SK-N-SH (cell line): ENCODE data around the gene PELI2. TPM values are rescaled to one million over a fixed set of nuclear protein-coding genes. Genes with fewer than 3 reads are reported as not detected.

Experiments
- CTCF ChIA-PET: fragments of 300-600, 350-600 bp; formaldehyde crosslinking; extraction: SDS; loops from one replicate; lab custom pipeline; 2021; lab: Yijun Ruan, JAX
- POLR2A ChIA-PET: fragments of 350-600 bp; sonication (Branson Sonifier 250); formaldehyde crosslinking; extraction: SDS; loops from one replicate; lab custom pipeline; 2020; ENCODE audit warnings: antibody characterized with exemption, inconsistent platforms; lab: Yijun Ruan, JAX
- DNase-seq: peaks from one replicate; pipeline ENCODE4 v3.0.0; 2012
- H2AFZ ChIP-seq: fragments of 200-600 bp; sonication (generic); 2 replicates; pipeline ENCODE4 v1.8.1; 2016; ENCODE audit warnings: antibody characterized with exemption, mild to moderate bottlenecking, low read depth
- H3F3A ChIP-seq: fragments of 200-600 bp; sonication (generic); replicated peaks from 2 replicates; pipeline ENCODE3; 2016; ENCODE audit warnings: antibody characterized with exemption, mild to moderate bottlenecking; ENCODE audit not compliant: insufficient read depth
- H3K27ac ChIP-seq, 2 experiments: fragments of 200-500 bp in 1 of 2; fragments of 200-600 bp in 1 of 2; sonication (Bioruptor generic) in 1 of 2; sonication (generic), shearing (Covaris generic) in 1 of 2; 2 replicates each; pipeline versions ENCODE4 v1.5.1 to v1.6.1; 2014 to 2016; ENCODE audit warnings: low read depth in 2 of 2, inconsistent platforms in 1 of 2, low read length in 1 of 2, mild to moderate bottlenecking in 1 of 2, mixed read lengths in 1 of 2
- H3K27me3 ChIP-seq: fragments of 200-600 bp; sonication (generic), shearing (Covaris generic); 2 replicates; pipeline ENCODE4 v1.6.1; 2016; ENCODE audit warnings: mixed run types; ENCODE audit not compliant: insufficient read depth
- H3K36me3 ChIP-seq, 2 experiments: fragments of 200-500 bp in 1 of 2; fragments of 200-600 bp in 1 of 2; sonication (Bioruptor generic) in 1 of 2; sonication (generic) in 1 of 2; replicated peaks in 1 of 2; 2 replicates each; pipeline versions ENCODE3 to v1.5.1; 2014 to 2016; ENCODE audit warnings: low read length in 1 of 2, mild to moderate bottlenecking in 1 of 2; ENCODE audit not compliant: insufficient read depth in 2 of 2, control insufficient read depth in 1 of 2
- H3K4me1 ChIP-seq, 2 experiments: fragments of 200-500 bp in 1 of 2; fragments of 200-600 bp in 1 of 2; sonication (Bioruptor generic) in 1 of 2; sonication (generic), shearing (Covaris generic) in 1 of 2; 2 replicates each; pipeline versions ENCODE4 v1.5.1 to v1.6.1; 2014 to 2016; ENCODE audit warnings: low read depth in 1 of 2, low read length in 1 of 2, mixed run types in 1 of 2; ENCODE audit not compliant: insufficient read depth in 2 of 2, control insufficient read depth in 1 of 2
- H3K4me2 ChIP-seq: fragments of 200-600 bp; sonication (generic), shearing (Covaris generic); 2 replicates; pipeline ENCODE4 v1.6.1; 2017; ENCODE audit warnings: mixed run types
- H3K4me3 ChIP-seq, 2 experiments: fragments of 200-500 bp in 1 of 2; fragments of 200-600 bp in 1 of 2; sonication (Bioruptor generic) in 1 of 2; sonication (generic), shearing (Covaris generic) in 1 of 2; 2 replicates each; pipeline versions ENCODE4 v1.5.1 to v1.8.1; 2014 to 2016; ENCODE audit warnings: low read depth in 2 of 2, inconsistent platforms in 1 of 2, low read length in 1 of 2, mild to moderate bottlenecking in 1 of 2, mixed read lengths in 1 of 2, moderate library complexity in 1 of 2
- H3K79me2 ChIP-seq: fragments of 200-600 bp; sonication (generic); 2 replicates; pipeline ENCODE4 v1.8.1; 2017; ENCODE audit warnings: mild to moderate bottlenecking; ENCODE audit not compliant: insufficient read depth
- H3K9ac ChIP-seq: fragments of 200-600 bp; sonication (generic); 2 replicates; pipeline ENCODE4 v1.6.1; 2017; ENCODE audit warnings: mixed run types
- H3K9me2 ChIP-seq: fragments of 200-600 bp; sonication (generic); 2 replicates; pipeline ENCODE4 v1.6.1; 2017; ENCODE audit warnings: mixed run types
- H3K9me3 ChIP-seq: fragments of 200-600 bp; sonication (generic); 2 replicates; pipeline ENCODE4 v1.6.1; 2017; ENCODE audit warnings: mixed run types, mild to moderate bottlenecking, moderate library complexity
- H4K20me1 ChIP-seq: fragments of 200-600 bp; sonication (generic); 2 replicates; pipeline ENCODE4 v1.6.1; 2017; ENCODE audit warnings: mild to moderate bottlenecking, mixed run types; ENCODE audit not compliant: insufficient read depth
- CHD2 ChIP-seq: fragments of 150-350 bp; IDR thresholded peaks from 2 replicates; pipeline ENCODE4 v1.6.1; 2018; ENCODE audit warnings: low read length; ENCODE audit not compliant: partially characterized antibody
- FOSL2 ChIP-seq: IDR thresholded peaks from 2 replicates; pipeline ENCODE4 v1.4.0; 2012; ENCODE audit warnings: low read depth, mild to moderate bottlenecking, moderate library complexity, borderline replicate concordance
- FOXJ3 ChIP-seq: sonication (generic); formaldehyde crosslinking; IDR thresholded peaks from 2 replicates; pipeline ENCODE4 v1.5.1; 2020; ENCODE audit warnings: mild to moderate bottlenecking, missing genetic modification reagents
- SMC3 ChIP-seq: IDR thresholded peaks from 2 replicates; pipeline ENCODE4 v1.6.1; 2012; ENCODE audit warnings: low read depth, low read length, improper control_type of control experiment
- TAF1 ChIP-seq: IDR thresholded peaks from 2 replicates; pipeline ENCODE4 v1.6.1; 2012; ENCODE audit warnings: low read depth, mild to moderate bottlenecking, low read length, moderate library complexity, borderline replicate concordance
- TEAD4 ChIP-seq: IDR thresholded peaks from 2 replicates; pipeline ENCODE4 v1.4.0; 2012; ENCODE audit warnings: mild to moderate bottlenecking, borderline replicate concordance; ENCODE audit not compliant: insufficient read depth
- WGBS: methylation state at CpG from one replicate; pipeline ENCODE4 v1.1.6; 2017; ENCODE audit warnings: low lambda C conversion rate; 5-methylcytosine and 5-hydroxymethylcytosine counted together
- polyA plus RNA-seq, 3 experiments: library from polyadenylated mRNA; depleted of rRNA; stranded (reverse); fragments of >200 nt; gene quantifications; 2 replicates each; pipeline ENCODE4 v1.2.3, GENCODE V29; 2012
- TF ChIP-seq, protein P1 (sequence below): IDR thresholded peaks from 2 replicates; pipeline ENCODE4 v1.6.1; 2012; ENCODE audit warnings: mild to moderate bottlenecking, low read depth, low read length, moderate library complexity
- TF ChIP-seq, protein P2 (sequence below): IDR thresholded peaks from 2 replicates; pipeline ENCODE4 v1.4.0; 2012; ENCODE audit warnings: low read depth
- TF ChIP-seq, protein P3 (sequence below): IDR thresholded peaks from 2 replicates; pipeline ENCODE4 v1.4.0; 2012; ENCODE audit warnings: low read depth, borderline replicate concordance
- TF ChIP-seq, protein P4 (sequence below): IDR thresholded peaks from 2 replicates; pipeline ENCODE4; 2012

Gene PELI2
- polyA plus RNA-seq, 1 of the 3 experiments (the other 2 are of a cell fraction): not detected

DNA sequence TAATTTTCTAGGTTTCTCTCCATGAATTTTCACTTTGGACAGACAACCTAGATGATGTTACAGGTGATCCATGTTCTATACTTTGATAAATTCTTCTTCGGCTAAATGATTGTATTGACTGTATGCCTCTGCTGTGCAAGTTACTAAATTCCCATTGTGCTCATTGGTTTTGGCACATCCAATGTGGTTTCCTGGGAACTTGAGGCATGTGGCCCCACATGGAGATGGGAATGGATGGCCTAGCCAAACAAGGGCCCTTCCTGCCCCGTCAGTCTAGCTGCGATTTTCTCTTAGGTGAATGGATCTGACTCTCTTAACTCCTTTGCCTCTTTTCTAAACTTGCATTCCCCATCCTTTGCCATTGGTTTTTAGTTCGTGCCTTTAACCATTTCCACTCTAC, 186.2 kb downstream of the PELI2 start:
- H3K27ac ChIP-seq: no peak overlapping the region
- no peaks in the 10 kb centered on the region for H3F3A ChIP-seq
- H3K79me2 ChIP-seq: no peaks in the 10 kb centered on the region
- CTCF ChIA-PET: interaction anchor here (1.4 kb wide), 1 partner anchor 12 kb away, joined by 5 read pairs; no protein-coding TSS in a partner anchor
- H2AFZ ChIP-seq: no peak overlapping the region
- TF ChIP-seq, protein P1, sequence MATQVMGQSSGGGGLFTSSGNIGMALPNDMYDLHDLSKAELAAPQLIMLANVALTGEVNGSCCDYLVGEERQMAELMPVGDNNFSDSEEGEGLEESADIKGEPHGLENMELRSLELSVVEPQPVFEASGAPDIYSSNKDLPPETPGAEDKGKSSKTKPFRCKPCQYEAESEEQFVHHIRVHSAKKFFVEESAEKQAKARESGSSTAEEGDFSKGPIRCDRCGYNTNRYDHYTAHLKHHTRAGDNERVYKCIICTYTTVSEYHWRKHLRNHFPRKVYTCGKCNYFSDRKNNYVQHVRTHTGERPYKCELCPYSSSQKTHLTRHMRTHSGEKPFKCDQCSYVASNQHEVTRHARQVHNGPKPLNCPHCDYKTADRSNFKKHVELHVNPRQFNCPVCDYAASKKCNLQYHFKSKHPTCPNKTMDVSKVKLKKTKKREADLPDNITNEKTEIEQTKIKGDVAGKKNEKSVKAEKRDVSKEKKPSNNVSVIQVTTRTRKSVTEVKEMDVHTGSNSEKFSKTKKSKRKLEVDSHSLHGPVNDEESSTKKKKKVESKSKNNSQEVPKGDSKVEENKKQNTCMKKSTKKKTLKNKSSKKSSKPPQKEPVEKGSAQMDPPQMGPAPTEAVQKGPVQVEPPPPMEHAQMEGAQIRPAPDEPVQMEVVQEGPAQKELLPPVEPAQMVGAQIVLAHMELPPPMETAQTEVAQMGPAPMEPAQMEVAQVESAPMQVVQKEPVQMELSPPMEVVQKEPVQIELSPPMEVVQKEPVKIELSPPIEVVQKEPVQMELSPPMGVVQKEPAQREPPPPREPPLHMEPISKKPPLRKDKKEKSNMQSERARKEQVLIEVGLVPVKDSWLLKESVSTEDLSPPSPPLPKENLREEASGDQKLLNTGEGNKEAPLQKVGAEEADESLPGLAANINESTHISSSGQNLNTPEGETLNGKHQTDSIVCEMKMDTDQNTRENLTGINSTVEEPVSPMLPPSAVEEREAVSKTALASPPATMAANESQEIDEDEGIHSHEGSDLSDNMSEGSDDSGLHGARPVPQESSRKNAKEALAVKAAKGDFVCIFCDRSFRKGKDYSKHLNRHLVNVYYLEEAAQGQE: no peak
- no peak overlapping the region for H3K4me3 ChIP-seq
- no peaks in the 10 kb centered on the region for H3K36me3 ChIP-seq
- H4K20me1 ChIP-seq: no peaks in the 10 kb centered on the region
- no peak for DNase-seq
- H3K9ac ChIP-seq: no peak overlapping the region
- POLR2A ChIA-PET: no interaction called here
- no peaks in the 10 kb centered on the region for H3K9me2 ChIP-seq
- no peak overlapping the region for H3K4me2 ChIP-seq
- H3K9me3 ChIP-seq: no peaks in the 10 kb centered on the region
- H3K27me3 ChIP-seq: peaks cover 43% of the 10 kb centered on the region
- H3K4me1 ChIP-seq: no peaks in the 10 kb centered on the region
- WGBS: 12% methylated on average over 4 of the region's 4 CpGs

DNA sequence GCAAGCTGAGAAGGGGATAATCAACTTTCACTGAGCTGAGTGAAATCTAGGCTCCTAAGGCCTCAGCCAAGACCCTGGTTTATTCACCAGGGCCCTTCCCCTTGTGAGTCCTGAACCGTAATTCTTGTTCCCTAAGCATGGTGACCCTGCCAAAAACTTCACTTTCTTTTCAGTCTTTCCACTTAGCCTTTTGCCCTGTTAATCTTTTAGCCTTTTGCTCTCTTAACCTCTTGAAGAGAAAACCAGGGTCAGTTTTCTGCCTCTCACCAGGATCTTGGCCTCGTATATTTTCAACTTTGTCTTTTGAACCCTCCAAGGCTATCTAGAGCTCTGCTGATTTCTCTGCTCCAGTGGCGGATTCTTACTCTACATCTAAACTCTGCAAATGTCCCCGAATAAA, 191.0 kb downstream of the PELI2 start:
- TF ChIP-seq CHD2: no peak
- Histone ChIP-seq H2AFZ (no peak overlapping the region), H3K4me2 (no peak overlapping the region), H3K36me3 (no peaks in the 10 kb centered on the region), H3K9me3 (no peaks in the 10 kb centered on the region), H3K9ac (no peak overlapping the region), H3K9me2 (no peaks in the 10 kb centered on the region), H3K79me2 (no peaks in the 10 kb centered on the region), H3K27ac (no peak overlapping the region), H4K20me1 (no peaks in the 10 kb centered on the region), H3F3A (no peaks in the 10 kb centered on the region), H3K4me1 (no peaks in the 10 kb centered on the region), H3K4me3 (no peak overlapping the region), H3K27me3 (peaks cover 53% of the 10 kb centered on the region)
- DNase-seq: no peak
- ChIA-PET CTCF (no interaction called here), POLR2A (no interaction called here)
- 12% methylated on average over 4 of the region's 4 CpGs for WGBS

DNA sequence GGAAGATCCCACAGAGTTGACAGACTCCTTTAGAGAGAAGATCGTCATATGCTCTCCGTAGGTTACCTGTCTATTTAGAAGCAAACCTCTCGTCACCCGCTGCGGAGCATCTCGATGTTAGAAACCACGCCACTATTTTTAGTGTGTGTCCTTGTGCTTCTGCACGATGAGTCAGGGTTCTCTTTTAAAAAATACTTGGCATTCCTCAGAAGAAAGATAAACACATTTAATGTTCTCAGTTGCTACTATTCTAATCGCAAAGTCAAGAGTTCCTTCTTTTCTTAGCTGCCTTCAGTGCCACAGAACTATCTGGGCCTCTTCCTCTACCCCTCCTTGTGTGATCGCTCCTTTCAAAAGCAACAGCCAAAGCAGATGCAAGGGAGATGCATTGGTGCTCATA, 192.4 kb downstream of the PELI2 start:
- no peaks in the 10 kb centered on the region for H3K9me2 ChIP-seq
- no peaks in the 10 kb centered on the region for H4K20me1 ChIP-seq
- no peak overlapping the region for H3K4me3 ChIP-seq
- no peaks in the 10 kb centered on the region for H3F3A ChIP-seq
- no peak overlapping the region for H2AFZ ChIP-seq
- POLR2A ChIA-PET: no interaction called here
- H3K27ac ChIP-seq: no peak overlapping the region
- no peak for DNase-seq
- peaks cover 53% of the 10 kb centered on the region for H3K27me3 ChIP-seq
- no peaks in the 10 kb centered on the region for H3K36me3 ChIP-seq
- no peaks in the 10 kb centered on the region for H3K79me2 ChIP-seq
- no peaks in the 10 kb centered on the region for H3K4me1 ChIP-seq
- no peaks in the 10 kb centered on the region for H3K9me3 ChIP-seq
- CTCF ChIA-PET: no interaction called here
- no peak overlapping the region for H3K9ac ChIP-seq
- 32% methylated on average over 10 of the region's 10 CpGs for WGBS
- no peak overlapping the region for H3K4me2 ChIP-seq
- TF ChIP-seq, protein P2, sequence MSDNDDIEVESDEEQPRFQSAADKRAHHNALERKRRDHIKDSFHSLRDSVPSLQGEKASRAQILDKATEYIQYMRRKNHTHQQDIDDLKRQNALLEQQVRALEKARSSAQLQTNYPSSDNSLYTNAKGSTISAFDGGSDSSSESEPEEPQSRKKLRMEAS: no peak
- TF ChIP-seq SMC3 (no peak), TAF1 (no peak), FOXJ3 (CRISPR knock-in tag) (no peak), FOSL2 (no peak), TEAD4 (no peak)
- TF ChIP-seq, protein P3, sequence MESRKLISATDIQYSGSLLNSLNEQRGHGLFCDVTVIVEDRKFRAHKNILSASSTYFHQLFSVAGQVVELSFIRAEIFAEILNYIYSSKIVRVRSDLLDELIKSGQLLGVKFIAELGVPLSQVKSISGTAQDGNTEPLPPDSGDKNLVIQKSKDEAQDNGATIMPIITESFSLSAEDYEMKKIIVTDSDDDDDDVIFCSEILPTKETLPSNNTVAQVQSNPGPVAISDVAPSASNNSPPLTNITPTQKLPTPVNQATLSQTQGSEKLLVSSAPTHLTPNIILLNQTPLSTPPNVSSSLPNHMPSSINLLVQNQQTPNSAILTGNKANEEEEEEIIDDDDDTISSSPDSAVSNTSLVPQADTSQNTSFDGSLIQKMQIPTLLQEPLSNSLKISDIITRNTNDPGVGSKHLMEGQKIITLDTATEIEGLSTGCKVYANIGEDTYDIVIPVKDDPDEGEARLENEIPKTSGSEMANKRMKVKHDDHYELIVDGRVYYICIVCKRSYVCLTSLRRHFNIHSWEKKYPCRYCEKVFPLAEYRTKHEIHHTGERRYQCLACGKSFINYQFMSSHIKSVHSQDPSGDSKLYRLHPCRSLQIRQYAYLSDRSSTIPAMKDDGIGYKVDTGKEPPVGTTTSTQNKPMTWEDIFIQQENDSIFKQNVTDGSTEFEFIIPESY: no peak
- TF ChIP-seq, protein P4, sequence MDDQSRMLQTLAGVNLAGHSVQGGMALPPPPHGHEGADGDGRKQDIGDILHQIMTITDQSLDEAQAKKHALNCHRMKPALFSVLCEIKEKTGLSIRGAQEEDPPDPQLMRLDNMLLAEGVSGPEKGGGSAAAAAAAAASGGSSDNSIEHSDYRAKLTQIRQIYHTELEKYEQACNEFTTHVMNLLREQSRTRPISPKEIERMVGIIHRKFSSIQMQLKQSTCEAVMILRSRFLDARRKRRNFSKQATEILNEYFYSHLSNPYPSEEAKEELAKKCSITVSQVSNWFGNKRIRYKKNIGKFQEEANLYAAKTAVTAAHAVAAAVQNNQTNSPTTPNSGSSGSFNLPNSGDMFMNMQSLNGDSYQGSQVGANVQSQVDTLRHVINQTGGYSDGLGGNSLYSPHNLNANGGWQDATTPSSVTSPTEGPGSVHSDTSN: no peak
- TF ChIP-seq, protein P1: no peak
